HG03520 (cell line): ENCODE data around the gene ALKBH6.
"Not testable (repeated sequence)": the region's sequence is repeated elsewhere in the genome, so short reads cannot be mapped to it uniquely, and the experiment has no call there.

Experiments
- ATAC-seq: cut with Tn5 transposase; IDR thresholded peaks from one replicate; pipeline ENCODE4 v1.9.1; 2021; ENCODE audit warnings: mild to moderate bottlenecking, moderate library complexity; ENCODE audit not compliant: unreplicated experiment

ALKBH6 gene

DNA sequence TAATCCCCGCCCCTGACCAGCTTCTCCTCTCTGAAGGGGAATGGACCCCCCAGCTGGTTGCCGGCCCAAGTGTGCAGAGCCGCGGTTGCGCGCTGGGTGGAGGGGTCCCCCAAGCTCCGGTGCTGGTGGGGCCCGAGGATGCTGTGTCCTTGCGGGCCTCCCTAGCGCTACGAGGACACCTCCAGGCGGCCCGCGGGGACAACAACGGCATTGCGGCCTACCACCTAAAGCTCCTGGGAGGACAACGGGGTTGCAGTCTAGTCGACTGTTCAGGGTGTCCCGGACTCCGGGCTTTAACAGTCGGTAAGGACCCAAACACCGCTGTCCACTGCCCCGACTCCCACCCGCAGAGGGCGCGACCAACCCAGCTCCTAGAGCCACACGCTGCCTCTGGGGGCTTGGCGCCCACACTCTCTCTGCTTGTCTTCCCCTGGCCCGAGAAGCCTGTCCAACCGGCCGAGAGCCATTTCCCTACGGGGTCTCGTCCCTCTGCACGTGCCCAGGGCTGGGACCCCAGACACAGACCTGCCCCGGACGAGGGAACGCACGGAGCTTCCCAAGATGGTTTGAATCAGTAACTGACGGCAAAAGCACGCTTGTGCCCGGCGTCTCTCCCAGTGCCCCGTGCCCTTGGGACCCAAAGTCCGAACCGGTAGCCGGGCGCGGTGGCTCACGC, 20.0 kb downstream of the ALKBH6 start:
- no peak for ATAC-seq

DNA sequence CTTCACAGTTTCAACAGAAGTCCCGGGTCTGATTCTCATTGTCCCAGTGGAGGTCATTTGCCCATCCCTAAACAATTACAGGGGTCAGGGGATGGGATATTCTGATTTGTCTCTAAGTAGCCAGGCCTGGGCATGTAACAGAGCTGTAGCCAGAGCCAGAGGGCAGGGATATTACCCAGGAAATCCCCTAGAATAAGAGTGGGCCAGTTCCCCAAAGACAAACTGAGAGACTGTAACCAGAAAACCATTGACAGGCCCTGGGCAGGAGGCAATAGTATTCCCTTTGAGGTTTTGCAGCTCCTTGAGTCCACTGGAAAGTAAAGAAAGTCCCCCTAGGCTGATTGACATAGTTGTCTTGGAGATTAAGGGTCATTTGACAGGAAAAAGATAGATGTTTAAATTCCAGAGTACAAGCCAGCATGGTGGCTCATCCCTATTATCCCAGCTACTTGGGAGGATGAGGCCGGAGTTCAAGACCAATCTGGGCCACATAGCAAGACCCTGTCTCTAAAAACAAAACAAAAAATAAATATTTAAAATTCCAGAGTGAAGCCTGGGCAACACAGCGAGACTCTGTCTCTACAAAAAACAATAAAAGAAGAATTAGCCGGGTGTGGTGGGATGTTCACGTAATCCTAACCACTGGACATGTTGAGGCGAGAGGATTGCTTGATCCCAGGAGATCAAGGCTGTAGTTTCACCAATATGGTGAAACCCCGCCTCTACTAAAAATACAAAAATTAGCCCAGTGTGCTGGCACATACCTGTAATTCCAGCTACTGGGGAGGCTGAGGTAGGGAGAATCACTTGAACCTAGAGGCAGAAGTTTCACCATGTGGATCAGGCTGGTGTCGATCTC, 20.9 kb downstream of the ALKBH6 start:
- ATAC-seq, result no peak

DNA sequence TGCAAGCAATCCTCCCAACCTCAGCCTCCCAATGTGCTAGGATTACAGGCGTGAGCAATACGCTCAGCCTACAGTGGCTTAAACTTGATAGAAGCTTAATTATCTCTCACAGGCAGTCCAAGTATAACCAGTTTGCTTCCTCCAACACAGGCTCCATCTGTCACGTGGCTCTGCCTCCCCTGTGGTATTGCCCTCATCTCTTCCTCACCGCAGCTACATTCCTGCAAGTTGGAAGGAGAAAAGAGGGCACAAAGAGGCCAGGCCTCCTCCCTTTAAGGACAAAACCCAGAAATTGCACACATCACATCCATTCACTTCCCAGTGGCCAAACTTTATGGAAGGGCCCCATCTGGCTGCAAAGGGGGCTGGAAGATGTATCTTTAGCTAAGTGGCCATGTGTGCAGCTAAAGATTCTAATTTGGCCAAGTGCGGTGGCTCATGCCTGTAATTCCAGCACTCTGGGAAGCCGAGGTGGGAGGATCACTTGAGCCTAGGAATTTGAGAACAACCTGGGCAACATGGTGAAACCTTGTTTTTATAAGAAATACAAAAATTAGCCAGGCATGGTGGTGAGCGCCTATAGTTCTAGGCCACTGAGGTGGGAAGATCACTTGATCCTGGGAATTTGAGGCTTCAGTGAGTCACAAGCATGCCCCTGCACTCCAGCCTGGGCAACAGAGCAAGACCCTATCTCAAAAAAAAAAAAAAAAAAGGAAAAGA, 22.1 kb downstream of the ALKBH6 start:
- no peak for ATAC-seq

DNA sequence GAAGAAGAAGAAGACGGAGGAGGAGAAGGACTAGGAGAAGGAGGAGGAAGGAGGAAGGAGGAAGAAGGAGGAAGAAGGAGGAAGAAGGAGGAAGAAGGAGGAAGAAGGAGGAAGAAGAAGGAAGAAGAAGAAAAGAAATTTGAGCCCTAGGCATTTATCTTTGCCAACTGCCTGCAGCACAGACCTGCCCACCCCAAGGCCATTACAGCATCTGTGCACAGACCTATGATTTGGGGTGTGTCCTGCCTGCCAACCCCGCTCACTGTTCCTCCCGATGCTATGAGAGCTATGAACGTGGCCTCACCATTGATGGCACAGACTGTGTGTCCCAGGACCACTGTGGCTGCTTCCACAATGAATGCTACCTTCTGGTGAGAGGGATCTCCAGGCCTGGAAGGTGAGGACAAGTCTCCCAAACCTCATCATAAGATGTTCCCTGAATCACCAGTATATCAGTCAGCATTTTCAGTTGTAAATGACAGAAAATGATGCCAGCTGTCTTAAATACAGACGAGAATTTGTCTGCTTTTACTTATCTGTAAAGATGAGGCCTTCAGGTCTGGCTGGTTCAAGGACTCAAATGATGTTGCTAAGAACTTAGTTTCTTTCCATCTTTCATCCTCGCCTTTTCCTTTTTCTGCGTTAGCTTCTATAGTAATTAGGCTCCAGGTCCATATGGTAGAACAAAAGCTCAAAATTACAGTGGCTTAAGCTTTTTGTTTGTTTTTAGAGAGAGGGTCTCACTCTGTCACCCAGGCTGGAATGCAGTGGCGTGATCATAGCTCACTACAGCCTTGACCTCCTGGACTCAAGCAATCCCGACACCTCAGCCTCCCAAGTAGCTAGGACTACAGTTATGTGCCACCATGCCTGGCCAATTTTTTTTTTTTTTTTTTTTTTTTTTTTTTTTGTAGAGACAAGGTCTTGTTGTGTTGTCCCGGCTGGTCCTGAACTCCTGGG, 23.0 kb downstream of the ALKBH6 start:
- no peak for ATAC-seq

DNA sequence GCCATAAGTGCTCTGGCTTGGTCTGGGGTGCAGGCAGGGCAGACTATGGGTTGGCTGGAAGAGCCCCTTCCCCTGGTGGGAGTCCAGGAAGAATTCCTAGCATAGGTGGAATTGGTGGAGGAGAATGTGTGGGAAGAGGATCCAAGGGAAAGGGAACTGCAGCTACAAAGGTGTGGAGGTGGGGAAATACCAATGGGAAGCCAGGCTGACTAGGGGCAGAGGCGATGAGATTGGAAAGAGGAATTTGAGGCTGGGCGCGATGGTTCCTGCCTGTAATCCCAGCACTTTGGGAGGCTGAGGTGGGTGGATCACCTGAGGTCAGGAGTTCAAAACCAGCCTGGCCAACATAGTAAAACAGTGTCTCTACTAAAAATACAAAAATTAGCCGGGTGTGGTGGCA, 23.9 kb downstream of the ALKBH6 start:
- ATAC-seq, result no peak

DNA sequence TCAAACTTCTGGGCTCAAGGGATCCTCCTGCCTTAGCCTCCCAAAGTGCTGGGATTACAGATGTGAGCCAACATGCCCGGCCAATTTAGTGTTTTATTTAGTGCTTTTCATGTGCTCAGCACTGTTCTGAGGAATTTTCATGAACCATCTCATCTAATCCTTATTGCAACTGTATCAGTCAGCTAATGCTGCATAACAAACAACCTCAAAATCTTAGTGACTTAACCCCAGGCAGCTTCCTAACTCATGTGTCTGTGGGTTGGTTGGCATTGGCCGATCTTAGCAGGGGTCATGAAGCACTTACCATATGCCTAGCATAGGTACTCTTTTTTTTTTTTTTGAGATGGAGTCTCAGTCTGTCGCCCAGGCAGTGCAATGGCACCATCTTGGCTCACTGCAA, 25.2 kb downstream of the ALKBH6 start:
- ATAC-seq, result no peak

DNA sequence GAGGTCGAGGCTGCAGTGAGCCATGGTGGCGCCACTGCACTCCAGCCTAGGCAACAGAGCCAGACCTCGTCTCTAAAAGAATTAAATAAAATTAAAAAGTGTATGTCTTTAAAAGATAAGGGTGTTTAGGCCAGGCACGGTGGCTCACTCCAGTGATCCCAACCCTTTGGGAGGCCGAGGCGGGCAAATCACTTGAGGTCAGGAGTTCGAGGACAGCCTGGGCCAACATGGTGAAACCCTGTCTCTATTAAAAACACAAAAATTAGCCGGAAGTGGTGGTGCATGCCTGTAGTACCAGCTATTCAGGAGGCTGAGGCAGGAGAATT, 26.5 kb downstream of the ALKBH6 start:
- ATAC-seq, result no peak

DNA sequence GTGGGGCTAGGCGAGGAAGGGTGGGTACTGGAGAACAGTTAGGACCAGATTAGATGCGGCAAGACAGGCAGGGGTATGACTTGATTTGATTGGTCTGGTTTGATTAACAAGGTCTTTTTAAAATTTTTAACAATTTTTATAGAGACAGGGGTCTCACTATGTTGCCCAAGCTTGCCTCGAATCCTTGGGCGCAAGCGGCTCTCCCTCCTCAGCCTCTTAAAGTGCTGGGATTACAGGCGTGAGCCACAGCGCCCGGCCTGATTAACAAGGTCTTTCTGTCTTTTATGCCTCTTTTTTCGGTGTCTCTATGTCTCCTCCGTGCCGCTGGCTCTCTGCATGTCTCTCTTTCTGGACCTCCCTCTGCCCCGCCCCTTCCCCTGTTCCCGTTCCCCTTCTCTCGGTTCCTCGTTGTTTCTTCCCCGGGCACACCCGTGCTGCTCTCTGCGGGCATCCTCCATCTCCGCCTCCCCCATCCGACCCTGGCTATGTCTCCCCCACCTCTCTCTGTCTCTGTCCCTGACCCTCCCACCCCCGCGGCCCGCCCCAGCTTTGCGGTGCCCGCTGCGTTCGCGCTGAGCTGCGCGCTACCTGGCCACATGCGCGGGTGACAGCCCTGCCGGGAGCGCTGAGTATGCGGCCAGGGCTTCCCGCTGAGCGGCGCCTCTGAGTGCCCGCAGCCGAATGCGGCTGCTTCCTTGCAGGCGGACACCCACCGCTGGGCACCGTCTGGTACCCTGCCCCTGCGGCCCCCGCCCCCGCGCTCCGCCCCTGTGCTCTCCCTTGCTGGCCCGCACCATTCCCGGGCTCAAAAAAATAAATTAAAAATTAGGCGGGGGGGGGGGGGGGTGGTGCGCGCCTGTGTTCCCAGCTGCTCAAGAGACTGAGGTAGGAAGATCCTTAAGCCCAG, 27.1 kb downstream of the ALKBH6 start:
- no peak for ATAC-seq

DNA sequence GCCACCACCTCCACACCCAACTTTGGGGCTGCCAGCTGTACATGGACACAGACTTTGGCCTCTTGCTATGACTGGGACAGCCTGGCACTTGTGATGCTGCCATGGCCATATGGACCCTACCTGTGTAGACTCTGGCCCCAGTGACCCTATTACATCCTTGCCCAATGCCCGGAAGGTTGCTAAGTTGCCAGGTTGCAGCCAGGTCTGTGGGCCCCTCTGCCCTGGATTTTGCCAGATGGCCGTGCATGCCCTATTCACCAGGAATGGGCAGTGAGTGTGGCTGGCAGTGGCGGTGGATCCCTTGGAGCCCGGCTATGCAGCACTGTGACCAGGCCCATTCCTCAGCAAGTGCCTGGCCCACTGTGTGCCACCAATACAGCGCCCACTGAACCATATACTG, 27.9 kb downstream of the ALKBH6 start:
- no peak for ATAC-seq

DNA sequence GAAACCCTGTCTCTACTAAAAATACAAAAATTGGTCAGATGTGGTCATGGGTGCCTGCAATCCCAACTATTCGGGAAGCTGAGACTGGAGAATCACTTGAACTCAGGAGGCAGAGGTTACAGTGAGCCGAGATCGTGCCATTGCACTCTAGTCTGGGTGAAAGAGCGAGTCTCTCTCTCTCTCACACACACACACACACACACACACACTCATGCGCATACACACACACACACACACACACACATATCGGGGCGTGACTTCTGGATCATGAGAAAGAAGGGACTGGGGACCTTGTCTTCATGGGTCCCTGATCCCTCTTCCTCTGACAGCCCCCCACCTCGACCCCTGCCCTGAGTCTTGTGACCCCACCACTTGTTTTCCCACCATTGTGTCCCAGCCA, 30.8 kb downstream of the ALKBH6 start:
- no peak for ATAC-seq

DNA sequence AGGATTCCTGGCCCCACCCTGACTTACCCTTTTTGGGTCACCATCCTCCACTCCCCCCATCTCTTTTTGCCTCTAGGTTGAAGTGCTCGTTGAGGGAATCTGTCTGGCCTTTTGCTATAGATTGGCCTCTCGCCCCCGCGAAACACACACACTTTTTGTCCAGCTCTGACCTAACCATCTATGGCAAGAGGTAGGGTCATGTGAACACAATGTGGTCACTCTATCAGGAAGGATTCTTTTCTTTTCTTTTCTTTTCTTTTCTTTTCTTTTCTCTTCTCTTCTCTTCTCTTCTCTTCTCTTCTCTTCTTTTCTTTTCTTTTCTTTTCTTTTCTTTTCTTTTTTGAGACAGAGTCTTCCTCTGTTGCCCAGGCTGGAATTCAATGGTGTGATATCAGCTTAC, 33.0 kb downstream of the ALKBH6 start:
- ATAC-seq, result not testable (repeated sequence)

DNA sequence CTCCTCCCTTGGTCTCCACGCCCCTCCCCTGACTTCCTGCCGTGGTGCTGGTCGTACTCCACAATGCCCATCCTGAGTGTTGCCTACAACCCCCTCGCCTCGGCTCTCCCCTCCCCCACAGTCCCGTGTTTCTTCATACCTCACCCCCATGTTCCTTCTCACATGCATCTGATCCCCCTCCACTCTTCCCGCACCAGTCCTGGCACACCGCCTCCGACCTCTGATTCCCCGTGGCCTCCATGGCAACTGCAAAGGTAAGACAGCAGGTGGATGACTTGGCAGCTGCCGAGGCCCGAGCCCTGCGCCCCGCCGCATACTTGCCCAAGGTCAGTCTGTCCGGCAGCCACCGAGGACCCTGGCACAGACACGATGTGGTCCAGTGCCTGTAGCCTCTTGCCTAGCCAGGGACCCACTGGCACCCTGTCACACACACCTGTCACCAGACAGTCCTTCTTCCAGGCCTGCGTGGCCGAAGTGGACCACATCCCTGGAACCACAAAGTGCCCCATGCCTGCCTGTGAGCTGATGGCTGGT, 35.1 kb downstream of the ALKBH6 start:
- no peak for ATAC-seq

DNA sequence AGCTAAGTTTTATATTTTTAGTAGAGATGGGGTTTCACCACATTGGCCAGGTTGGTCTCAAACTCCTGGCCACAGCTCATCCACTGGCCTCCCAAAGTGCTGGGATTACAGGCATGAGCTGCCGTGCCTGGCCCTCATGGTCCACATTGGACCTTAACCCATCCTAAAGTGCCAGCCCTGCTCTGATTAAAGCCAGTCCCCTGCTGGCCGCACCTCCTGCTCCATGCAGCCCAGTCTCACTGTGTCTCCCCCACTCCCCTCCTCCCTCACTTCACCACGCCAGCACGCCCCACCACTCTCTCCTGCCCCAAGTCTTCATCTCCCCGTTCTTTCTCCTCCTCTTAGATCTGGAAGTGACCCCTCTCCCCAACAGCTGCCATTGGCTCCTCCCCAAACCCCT, 35.7 kb downstream of the ALKBH6 start:
- no peak for ATAC-seq

DNA sequence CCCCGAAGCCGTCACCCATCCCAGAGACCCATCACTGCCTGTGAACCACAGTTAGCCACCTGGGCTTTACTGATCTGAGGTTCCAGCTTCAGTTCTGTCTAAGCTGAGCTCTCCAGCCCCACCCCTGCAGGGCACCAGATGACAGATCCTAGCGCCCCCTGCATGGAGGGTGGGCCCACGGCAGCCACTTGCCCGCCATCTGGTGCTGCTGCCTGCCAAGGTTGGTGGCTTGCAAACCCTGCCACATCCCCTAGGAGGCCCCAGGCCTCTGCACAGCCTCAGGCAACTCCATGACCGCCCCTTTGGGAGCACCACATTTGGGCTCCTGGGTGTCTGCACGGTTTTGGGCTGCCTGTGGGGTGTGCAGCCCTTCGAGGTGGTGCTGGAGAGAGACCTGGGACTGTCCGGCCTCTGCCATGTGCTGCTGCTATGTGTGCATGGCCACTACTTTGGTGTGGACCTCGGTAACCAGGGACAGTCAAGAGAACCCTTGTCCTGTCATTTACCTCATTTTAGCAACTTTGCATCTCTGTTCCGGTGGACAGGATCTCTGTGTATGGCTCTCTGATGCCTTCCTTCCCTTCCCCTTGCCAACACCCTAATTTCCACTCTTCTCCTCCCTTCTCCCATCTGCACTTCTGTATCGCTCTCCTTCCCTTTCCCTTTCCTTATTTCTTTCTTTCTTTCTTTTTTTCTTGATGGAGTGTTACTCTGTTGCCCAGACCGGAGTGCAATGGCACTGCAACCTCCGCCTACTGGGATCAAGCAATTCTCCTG, 36.4 kb downstream of the ALKBH6 start:
- no peak for ATAC-seq

DNA sequence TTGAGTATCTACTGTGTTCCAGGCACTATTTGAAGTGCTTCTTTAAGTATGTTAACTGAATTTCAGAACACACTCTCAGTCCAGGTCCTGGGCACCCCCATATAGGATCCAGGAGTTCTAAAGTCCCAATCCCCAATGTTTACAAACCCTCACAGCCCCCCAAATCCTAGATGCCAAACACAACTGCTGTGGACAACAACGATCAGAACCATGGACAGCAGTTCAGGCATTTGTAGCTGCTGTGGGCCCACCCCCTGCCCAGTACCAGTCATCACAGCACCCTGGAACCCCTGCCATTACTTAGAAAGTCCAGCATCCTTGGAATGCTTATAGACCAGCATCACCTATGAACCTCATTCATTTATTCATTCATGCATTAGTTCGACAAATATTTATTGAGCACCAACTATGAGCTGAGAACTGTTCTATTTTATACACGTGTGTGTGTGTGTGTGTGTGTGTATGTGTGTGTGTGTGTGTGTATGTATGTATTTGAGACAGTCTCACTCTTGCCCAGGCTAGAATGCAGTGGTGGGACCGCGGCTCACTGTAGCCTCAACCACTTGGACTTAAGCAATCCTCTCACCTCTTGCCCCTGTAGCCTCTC, 38.3 kb downstream of the ALKBH6 start:
- no peak for ATAC-seq

DNA sequence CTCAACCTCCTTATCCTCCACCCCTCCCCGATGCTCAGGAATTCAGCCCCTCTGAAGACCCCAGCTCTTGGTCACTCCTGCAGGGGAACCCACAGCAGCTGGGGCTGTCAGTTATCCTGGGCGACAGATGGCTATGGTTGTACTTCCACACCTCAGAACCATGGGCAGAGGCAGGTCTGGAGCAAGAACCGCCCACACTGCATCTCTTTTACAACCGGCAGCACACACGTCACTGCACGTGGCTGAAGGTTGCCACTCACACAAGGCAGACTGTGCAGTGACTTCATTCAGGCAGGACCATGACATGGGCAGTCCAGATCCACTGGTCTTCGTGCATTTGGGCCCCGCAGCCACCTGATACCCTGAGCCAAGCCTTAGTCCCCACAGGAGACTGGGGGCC, 40.5 kb downstream of the ALKBH6 start:
- no peak for ATAC-seq

DNA sequence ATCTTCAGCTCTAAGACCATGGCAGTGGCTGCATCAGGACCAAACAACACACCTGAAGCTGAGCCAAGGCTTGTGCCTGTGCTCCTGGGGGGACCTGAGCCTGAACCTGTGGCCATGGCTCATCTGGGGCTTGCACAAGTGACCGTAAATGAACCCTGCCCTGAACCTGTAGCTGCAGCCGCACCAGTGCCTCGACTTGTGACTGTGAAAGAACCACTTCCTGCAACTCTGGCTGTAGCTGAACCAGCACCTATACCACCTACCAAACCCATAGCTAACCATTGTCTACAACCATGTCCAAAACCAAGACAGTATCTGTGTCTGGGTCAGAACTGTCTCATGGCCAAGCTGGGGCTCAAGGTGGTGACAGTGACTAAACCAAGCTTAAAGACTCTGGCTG, 47.2 kb downstream of the ALKBH6 start:
- ATAC-seq, result no peak

DNA sequence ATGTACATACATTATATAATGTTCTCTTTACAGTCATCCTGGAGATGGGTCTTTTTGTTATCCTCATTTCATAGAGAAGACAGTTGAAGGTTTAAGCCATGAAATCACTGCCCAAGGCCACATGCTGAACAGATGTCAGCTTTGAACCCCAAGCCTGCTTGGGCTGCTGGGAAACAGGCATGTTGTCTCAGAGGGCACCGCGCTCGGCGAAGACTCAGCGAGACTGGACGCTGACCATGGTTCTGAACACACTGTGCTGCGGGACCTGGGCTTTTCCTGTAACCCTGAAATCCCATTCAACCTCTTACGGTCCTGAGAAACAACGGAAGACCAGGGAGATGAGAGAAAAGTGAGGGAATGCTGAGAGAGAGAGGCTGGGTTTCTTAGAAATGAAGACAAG, 50.5 kb downstream of the ALKBH6 start:
- no peak for ATAC-seq
